GM12865 (cell line): Measurements from ENCODE around the gene LANCL1.

Experiments used
- DNase-seq: peaks from one replicate; pipeline ENCODE4 v3.0.0; 2010; ENCODE audit warnings: low read depth
- H3K4me3 ChIP-seq: 2 replicates; pipeline ENCODE4 v1.5.1; 2011; ENCODE audit warnings: mild to moderate bottlenecking, low read depth, low read length, control low read depth
- TF ChIP-seq, protein P1 (sequence below): IDR thresholded peaks from 2 replicates; pipeline ENCODE4 v1.5.1; 2011; ENCODE audit warnings: low read length, control low read depth, low read depth, inconsistent platforms; ENCODE audit not compliant: insufficient read depth; ENCODE audit errors: missing control alignments

LANCL1 gene

DNA sequence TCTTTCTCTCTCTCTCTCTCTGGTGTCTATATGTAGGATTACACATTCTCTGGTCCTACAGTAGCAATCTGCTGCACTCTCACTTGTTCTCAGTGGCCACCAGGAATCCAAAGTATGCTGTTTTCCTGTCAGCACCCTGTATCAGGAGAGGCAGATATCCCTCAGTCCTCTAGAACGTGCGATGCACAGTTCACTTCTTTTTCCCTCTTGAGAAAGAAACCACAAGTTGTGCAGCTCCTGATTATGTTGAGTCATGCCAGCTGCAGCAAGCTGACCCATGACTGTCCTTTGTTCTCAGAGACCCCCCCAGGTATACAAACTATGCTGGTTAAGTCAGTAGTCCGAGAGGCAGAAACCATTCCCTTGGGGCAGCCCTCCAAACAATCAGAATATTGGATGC is 54.6 kb downstream of the LANCL1 start:
- TF ChIP-seq, protein P1, sequence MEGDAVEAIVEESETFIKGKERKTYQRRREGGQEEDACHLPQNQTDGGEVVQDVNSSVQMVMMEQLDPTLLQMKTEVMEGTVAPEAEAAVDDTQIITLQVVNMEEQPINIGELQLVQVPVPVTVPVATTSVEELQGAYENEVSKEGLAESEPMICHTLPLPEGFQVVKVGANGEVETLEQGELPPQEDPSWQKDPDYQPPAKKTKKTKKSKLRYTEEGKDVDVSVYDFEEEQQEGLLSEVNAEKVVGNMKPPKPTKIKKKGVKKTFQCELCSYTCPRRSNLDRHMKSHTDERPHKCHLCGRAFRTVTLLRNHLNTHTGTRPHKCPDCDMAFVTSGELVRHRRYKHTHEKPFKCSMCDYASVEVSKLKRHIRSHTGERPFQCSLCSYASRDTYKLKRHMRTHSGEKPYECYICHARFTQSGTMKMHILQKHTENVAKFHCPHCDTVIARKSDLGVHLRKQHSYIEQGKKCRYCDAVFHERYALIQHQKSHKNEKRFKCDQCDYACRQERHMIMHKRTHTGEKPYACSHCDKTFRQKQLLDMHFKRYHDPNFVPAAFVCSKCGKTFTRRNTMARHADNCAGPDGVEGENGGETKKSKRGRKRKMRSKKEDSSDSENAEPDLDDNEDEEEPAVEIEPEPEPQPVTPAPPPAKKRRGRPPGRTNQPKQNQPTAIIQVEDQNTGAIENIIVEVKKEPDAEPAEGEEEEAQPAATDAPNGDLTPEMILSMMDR = no peak
- H3K4me3 ChIP-seq = no peak overlapping the region
- no peak for DNase-seq

DNA sequence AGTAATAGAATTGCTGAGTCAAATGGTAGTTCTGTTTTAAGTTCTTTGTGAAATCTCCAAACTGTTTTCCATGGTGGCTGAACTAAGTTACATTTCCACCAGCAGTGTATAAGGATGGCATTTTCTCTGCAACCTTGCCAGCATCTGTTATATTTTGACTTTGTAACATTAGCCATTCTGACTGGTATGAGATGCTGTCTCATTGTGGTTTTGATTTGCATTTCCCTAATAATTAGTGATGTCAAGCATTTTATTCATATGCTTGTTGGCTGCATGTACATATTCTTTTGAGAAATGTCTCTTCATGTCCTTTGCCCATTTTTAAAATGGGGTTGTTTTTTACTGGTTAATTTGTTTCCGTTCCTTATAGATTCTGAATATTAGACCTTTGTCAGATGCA is 63.9 kb downstream of the LANCL1 start:
- H3K4me3 ChIP-seq = no peak overlapping the region
- no peak for DNase-seq
- TF ChIP-seq, protein P1 = no peak

DNA sequence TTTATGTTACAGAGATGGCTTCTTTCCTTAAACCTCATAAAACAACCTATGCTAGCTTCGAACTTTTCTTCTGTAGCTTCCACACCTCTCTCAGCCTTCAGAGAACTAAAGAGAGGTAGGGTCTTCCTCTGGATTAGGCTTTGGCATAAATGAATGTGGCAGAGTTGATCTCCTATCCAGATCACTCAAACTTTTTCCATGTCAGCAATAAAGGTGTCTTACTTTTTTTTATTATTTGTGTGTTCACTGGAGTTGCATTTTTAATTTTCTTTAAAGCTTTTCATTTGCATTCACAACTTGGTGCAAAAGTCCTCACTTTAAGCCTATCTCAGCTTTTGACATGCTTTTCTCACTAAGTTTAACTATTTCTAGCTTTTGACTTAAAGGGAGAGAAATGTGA is 66.0 kb downstream of the LANCL1 start:
- TF ChIP-seq, protein P1 = no peak
- no peak overlapping the region for H3K4me3 ChIP-seq
- no peak for DNase-seq

DNA sequence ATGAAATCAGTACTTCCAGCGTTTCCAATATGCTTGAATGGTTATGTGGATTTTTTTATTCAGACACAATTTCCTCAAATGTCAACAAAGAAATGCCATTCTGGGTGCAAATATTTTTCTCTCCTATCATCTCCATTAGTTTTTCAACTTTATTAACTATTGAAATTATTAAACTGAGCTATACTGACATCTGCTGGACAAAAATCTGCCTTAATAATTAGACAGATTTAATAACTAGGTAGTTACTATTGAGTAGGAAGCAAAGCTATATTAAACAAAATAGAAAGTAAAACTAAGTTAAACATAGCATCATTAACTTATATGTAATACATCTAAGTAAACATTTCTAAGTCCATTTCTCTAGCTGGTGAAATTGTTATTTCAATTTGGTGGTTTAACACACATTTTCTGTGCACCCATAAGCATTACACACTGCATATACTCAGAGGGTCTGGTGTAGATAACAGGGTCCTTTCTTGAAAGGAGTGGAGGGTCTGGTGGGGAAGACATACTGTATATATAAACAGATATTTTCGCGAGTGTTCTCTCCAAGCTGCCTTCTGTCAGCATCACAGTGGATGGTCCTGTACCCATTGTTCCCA is 77.0 kb downstream of the LANCL1 start:
- TF ChIP-seq, protein P1 = peak; percentile 6
- peak; percentile 8 for DNase-seq
- H3K4me3 ChIP-seq = no peak overlapping the region

DNA sequence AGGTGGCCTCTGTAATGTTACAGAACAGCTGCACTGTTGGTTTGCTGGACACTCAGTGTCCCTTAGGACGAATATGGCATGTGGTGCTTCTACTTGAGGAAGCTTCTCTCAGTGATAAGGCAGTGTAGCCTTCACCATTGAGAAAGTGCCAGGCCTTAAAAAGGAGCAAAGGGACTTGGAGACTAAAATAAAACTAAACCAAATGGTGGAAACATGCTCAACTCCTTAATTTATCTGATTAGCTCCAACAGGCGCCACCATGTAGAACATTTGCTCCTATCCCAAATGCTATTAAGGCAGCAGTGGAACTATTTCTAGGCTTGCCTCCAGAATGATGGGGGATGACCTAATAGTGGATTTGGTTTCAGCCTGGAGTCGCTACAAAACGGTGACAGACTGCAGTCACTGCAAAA is 84.1 kb downstream of the LANCL1 start:
- DNase-seq = no peak
- TF ChIP-seq, protein P1 = no peak
- H3K4me3 ChIP-seq = no peak overlapping the region

DNA sequence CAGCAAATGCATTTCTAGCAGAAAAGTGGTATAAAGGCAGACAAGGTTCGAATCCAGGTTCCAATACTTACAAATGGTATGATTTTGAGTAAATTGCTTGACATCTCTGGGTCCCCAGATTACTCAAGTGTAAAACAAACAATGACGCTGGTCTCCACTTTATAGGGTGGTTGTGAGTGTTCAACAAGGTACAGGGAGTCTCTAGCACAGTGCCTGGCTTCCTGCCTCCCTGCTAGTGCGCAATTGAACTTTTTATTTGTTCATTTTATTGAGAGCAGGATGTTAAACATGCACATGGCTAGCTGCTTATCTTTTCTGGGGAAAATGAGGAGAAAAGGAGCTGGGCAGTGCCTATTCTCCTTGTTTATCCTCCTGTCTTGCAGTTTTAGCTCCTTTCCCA is 86.7 kb downstream of the LANCL1 start:
- DNase-seq = no peak
- TF ChIP-seq, protein P1 = no peak
- no peak overlapping the region for H3K4me3 ChIP-seq

DNA sequence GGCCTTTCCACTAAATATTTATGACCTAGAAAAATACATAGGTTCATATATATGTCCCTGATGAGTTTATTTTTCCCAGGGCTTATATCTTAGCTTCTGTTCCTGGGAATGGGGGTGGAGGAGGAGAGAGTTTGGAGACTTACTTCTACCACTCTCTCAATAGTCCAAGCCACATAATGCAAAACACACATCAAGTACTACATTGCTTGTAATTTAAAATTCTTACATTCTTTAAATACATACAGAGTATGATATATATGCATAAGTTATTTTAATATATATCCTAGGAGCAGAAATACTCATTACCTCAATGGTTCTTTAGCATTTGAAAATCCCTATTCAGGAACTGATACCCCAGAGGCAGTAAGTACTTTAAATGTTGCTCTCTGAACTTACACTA is 88.4 kb downstream of the LANCL1 start:
- no peak for DNase-seq
- TF ChIP-seq, protein P1 = no peak
- H3K4me3 ChIP-seq = no peak overlapping the region
